BLaER1 (cell line): Measurements from ENCODE around the gene CDK6.
"Not testable (repeated sequence)": the region's sequence is repeated elsewhere in the genome, so short reads cannot be mapped to it uniquely, and the experiment has no call there.

Experiments
- H3K27ac ChIP-seq: shearing (Covaris generic); formaldehyde crosslinking; 2 replicates; pipeline ENCODE4 v1.8.1; 2022
- H3K27me3 ChIP-seq: shearing (Covaris generic); formaldehyde crosslinking; 2 replicates; pipeline ENCODE4 v1.8.1; 2022
- H3K36me3 ChIP-seq: shearing (Covaris generic); formaldehyde crosslinking; 2 replicates; pipeline ENCODE4 v1.8.1; 2022
- H3K4me1 ChIP-seq: shearing (Covaris generic); formaldehyde crosslinking; 2 replicates; pipeline ENCODE4 v1.8.1; 2022
- H3K4me2 ChIP-seq: shearing (Covaris generic); formaldehyde crosslinking; 2 replicates; pipeline ENCODE4 v1.8.1; 2022
- H3K4me3 ChIP-seq: shearing (Covaris generic); formaldehyde crosslinking; 2 replicates; pipeline ENCODE4 v1.8.1; 2022
- H3K9ac ChIP-seq: shearing (Covaris generic); formaldehyde crosslinking; 2 replicates; pipeline ENCODE4 v1.8.1; 2022
- H3K9me3 ChIP-seq: shearing (Covaris generic); formaldehyde crosslinking; 2 replicates; pipeline ENCODE4 v1.8.1; 2022
- H4K20me1 ChIP-seq: shearing (Covaris generic); formaldehyde crosslinking; 2 replicates; pipeline ENCODE4 v1.8.1; 2022
- Cebpa-rat ChIP-seq: shearing (Covaris generic); IDR thresholded peaks from 2 replicates; pipeline ENCODE4 v1.8.1; 2022

Gene CDK6

DNA sequence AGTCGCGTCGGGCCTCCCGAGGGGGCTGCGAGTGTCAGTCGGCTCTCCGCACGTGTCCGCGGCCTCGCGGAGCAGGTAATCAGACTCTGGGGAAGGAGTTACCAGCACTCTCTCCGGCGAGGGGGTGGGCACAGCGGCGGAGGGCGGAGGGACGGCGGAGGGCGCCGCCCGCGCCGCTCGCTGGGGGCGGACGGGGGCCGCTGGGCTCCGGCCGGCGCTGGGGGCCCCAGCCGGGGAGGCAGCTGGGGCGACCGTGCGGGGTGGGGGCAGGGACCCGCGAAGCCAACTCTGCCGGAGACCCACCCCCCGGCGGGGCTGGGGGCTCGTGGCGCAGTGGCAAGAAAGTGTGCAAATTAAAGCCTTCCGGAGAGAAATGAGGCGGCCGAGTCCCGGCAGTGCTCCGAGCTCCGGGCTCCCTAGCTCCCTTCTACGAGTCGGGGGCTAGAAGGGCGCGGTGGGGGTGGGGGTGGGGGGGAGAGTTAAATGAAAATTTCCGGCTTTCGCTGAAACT is at the start of gene CDK6:
CDK6 (minus strand) TSS at position 85 of the 511 bp plus-strand sequence. CDS start 3,250 bp downstream, outside the sequence.
- no peak for TF ChIP-seq Cebpa-rat
- H3K4me2 ChIP-seq, result peak within 1 kb of the TSS; percentile 81
- peak within 1 kb of the TSS; percentile 77 for H3K27ac ChIP-seq
- H3K4me1 ChIP-seq, result peaks cover 22% of the 10 kb centered on the region
- H3K36me3 ChIP-seq, result no peaks in the 10 kb centered on the region
- H4K20me1 ChIP-seq, result peaks cover 31% of the 10 kb centered on the region
- H3K9ac ChIP-seq, result peak within 1 kb of the TSS; percentile 81
- H3K27me3 ChIP-seq, result peaks cover 90% of the 10 kb centered on the region
- H3K9me3 ChIP-seq, result no peaks in the 10 kb centered on the region
- H3K4me3 ChIP-seq, result peak within 1 kb of the TSS; percentile 83

DNA sequence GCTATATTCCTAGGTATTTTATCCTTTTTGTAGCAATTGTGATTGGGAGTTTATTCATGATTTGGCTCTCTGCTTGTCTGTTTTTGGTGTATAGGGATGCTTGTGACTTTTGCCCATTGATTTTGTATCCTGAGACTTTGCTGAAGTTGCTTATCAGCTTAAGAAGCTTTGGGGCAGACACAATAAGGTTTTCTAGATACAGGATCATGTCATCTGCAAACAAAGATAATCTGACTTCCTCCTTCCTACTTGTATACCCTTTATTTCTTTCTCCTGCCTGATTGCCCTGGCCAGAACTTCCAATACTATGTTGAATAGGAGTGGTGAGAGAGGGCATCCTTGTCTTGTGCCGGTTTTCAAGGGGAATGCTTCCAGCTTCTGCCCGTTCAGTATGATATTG is 49.7 kb upstream of the CDK6 start:
- not testable (repeated sequence) for H3K4me1 ChIP-seq, H4K20me1 ChIP-seq, H3K27ac ChIP-seq, H3K4me3 ChIP-seq, H3K27me3 ChIP-seq, H3K9ac ChIP-seq, H3K36me3 ChIP-seq, H3K4me2 ChIP-seq
- peaks cover 50% of the 10 kb centered on the region for H3K9me3 ChIP-seq

DNA sequence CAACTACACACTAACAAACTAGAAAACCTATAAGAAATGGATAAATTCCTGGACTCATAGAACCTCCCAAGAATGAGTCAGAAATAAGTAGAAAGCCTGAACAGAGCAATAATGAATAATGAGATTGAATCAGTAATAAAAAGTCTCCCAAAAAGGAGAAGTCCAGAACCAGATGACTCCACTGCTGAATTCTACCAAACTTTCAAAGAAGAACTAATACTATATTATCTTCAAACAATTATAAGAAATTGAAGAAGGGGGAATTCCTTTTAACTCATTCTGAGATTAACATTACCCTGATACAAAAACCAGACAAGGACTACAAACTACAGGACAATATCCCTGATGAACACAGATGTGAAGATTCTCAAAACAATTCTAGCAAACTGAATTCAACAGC is 47.8 kb upstream of the CDK6 start:
- H3K27ac ChIP-seq, result no peak overlapping the region
- no peak overlapping the region for H3K4me3 ChIP-seq
- no peak overlapping the region for H3K9ac ChIP-seq
- H3K4me2 ChIP-seq, result no peak overlapping the region
- no peaks in the 10 kb centered on the region for H3K27me3 ChIP-seq
- no peak for TF ChIP-seq Cebpa-rat
- H3K36me3 ChIP-seq, result 0 out of 2 replicates have a peak, but pooled peaks cover 2% of the 10 kb centered on the region
- no peaks in the 10 kb centered on the region for H4K20me1 ChIP-seq
- H3K9me3 ChIP-seq, result peaks cover 45% of the 10 kb centered on the region
- no peaks in the 10 kb centered on the region for H3K4me1 ChIP-seq

DNA sequence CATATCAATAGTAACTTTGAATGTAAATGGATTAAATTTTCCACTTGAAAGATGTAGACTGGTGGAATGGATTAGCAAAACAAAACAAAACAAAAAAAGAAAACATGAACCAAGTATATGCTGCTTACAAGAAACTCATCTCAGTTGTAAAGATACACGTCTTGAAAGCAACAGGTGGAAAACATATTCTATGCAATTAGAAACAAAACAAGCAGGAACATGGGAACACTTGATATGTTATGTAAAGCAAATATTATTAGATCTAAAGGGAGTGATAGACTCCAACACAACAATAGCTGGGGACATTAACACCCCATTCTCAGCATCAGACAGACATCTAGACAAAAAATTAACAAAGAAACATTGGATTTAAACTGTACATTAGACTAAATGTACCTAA is 46.4 kb upstream of the CDK6 start:
- no peak for TF ChIP-seq Cebpa-rat

DNA sequence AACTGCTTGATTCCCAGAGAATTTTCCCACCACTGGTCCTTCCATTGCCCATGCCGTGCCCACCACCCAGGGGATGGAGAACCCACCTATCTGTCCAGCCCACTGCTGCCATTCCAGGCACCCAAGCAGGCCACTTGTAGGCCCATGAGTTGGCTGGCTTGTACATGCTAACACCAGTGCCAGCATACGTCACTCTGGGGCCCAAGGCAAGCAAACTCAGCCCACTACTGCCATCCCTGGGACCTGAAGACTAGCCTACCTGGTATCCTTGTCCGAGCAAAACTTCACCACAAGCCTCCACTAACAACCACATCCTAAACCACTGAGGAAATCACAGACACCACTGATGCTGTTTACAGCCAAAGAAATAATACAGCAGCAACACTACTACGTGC is 44.7 kb upstream of the CDK6 start:
- H3K4me1 ChIP-seq, result no peaks in the 10 kb centered on the region
- no peak for TF ChIP-seq Cebpa-rat
- no peak overlapping the region for H3K4me2 ChIP-seq
- no peak overlapping the region for H3K4me3 ChIP-seq
- no peaks in the 10 kb centered on the region for H4K20me1 ChIP-seq
- H3K27me3 ChIP-seq, result no peaks in the 10 kb centered on the region
- H3K36me3 ChIP-seq, result no peaks in the 10 kb centered on the region
- H3K9ac ChIP-seq, result no peak overlapping the region
- H3K9me3 ChIP-seq, result peaks cover 15% of the 10 kb centered on the region
- H3K27ac ChIP-seq, result no peak overlapping the region

More for the DNA sequence above, 46.4 kb upstream of the CDK6 start:
- Histone ChIP-seq H3K9ac (no peak overlapping the region), H3K27me3 (no peaks in the 10 kb centered on the region), H3K9me3 (peaks cover 31% of the 10 kb centered on the region), H3K4me2 (no peak overlapping the region), H3K27ac (no peak overlapping the region), H4K20me1 (no peaks in the 10 kb centered on the region), H3K4me3 (no peak overlapping the region), H3K4me1 (no peaks in the 10 kb centered on the region), H3K36me3 (no peaks in the 10 kb centered on the region)

DNA sequence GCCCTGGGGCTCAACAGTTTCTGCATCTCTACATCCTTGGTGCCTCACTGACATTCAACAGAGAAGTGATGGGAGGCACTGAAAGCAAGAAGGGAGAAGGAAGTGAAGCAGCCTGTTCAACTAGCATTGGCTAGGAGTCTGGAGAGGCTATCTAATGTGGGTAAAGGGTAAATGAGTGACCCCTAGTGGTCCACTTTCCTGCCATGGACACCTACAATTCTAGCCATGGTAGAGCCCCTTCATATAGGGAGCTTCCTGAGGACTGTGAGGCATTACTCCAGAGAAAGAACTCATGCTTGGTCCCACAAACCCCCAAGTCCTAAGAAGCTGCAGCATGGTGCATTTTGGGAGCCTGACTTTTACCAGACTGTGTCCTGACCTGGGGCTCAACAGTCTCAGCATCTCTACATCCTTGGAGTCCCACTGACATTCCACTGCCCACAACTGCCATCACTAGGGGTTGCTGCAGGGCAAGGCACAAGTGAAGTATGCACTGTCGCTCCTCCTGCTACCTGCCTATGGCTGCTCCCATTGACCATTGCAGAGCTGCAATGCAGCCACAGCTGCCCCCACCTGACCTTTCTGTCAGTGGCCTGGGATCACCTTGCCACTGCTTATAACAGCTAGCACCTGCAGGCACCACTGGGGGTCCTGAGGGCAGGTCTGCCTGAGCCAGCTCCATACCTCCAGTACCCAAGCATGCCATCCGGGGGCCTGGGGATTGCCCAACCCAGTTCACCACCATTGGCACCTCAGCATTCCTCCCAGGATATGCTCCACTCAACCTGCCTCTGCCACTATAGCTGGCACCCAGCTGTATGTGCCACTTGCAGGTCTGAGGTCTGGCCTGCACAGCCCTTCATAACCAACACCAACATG is 44.1 kb upstream of the CDK6 start:
- no peak overlapping the region for H3K9ac ChIP-seq

DNA sequence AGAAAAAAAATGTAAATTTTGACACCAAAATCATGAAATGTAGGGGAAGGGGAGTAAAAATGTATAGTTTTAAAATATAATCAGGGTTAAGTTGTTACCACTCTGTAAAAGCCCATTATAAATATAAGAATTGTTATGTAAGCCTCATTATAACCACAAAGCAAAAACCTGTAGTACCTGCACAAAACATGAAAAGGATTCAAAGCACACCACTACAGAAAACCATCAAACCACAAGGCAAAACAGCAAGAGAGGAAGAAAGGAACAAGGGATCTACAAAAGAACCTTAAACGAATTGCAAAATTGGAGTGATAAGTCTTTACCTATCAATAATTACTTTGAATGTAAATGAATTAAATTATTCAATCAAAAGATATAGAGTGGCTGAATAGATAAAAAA is 41.0 kb upstream of the CDK6 start:
- H3K4me1 ChIP-seq, result no peaks in the 10 kb centered on the region
- no peaks in the 10 kb centered on the region for H4K20me1 ChIP-seq
- no peak overlapping the region for H3K27ac ChIP-seq
- no peaks in the 10 kb centered on the region for H3K27me3 ChIP-seq
- no peak overlapping the region for H3K9ac ChIP-seq
- H3K9me3 ChIP-seq, result peaks cover 4% of the 10 kb centered on the region; the same call in 1 of the 2 replicates
- H3K36me3 ChIP-seq, result no peaks in the 10 kb centered on the region
- no peak overlapping the region for H3K4me3 ChIP-seq
- no peak for TF ChIP-seq Cebpa-rat
- no peak overlapping the region for H3K4me2 ChIP-seq

More for the DNA sequence above, 44.1 kb upstream of the CDK6 start:
- peaks cover 11% of the 10 kb centered on the region; the same call in 1 of the 2 replicates for H3K9me3 ChIP-seq
- no peak overlapping the region for H3K4me2 ChIP-seq
- H3K4me3 ChIP-seq, result no peak overlapping the region
- no peaks in the 10 kb centered on the region for H3K4me1 ChIP-seq
- no peak overlapping the region for H3K27ac ChIP-seq
- H3K36me3 ChIP-seq, result no peaks in the 10 kb centered on the region
- no peak for TF ChIP-seq Cebpa-rat
- H3K27me3 ChIP-seq, result no peaks in the 10 kb centered on the region
- no peaks in the 10 kb centered on the region for H4K20me1 ChIP-seq

DNA sequence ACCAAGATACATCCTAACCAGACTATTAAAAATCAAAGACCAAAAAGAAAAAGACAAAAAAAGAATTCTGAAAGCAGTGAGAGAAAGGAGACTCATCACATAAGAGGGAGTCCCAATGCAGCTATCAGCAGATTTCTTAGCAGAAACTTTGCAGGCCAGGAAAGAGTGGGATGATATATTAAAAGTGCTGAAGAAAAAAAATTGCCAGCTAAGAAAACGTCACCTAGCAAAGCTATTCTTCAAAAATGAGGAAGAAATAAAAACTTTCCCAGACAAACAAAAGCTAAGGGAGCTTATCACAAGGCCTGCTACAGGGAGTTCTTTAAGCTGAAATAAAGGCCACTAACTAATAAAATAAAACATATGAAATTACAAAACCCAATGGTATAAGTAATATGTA is 40.5 kb upstream of the CDK6 start:
- TF ChIP-seq Cebpa-rat, result no peak
- no peaks in the 10 kb centered on the region for H3K4me1 ChIP-seq
- no peaks in the 10 kb centered on the region for H3K36me3 ChIP-seq
- H3K9ac ChIP-seq, result no peak overlapping the region
- no peak overlapping the region for H3K27ac ChIP-seq
- no peak overlapping the region for H3K4me3 ChIP-seq
- H4K20me1 ChIP-seq, result no peaks in the 10 kb centered on the region
- no peaks in the 10 kb centered on the region for H3K27me3 ChIP-seq
- no peaks in the 10 kb centered on the region; the same call in 1 of the 2 replicates for H3K9me3 ChIP-seq
- no peak overlapping the region for H3K4me2 ChIP-seq

DNA sequence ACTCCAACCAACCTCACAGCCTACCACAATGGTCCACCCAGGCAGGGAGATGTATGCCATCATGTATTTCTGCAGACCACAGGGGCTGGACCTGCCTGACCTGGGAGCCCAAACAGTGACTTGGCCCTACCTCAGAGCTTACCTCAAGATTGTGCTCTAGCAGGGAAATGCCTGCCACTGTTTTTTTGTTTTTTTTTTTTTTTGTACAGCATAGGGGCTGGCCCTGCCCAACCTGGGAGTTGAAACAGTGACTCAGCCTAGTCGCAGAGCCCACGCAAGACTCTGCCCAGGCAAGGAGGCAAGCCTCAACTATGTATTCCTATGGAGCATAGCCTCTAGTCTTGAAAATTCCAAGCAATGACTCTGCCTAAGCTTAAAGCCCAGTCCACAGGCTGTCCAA is 39.3 kb upstream of the CDK6 start:
- Histone ChIP-seq H3K27me3 (no peaks in the 10 kb centered on the region), H3K9me3 (no peaks in the 10 kb centered on the region; the same call in 1 of the 2 replicates), H3K9ac (no peak overlapping the region), H3K4me3 (no peak overlapping the region), H3K36me3 (no peaks in the 10 kb centered on the region), H3K4me2 (no peak overlapping the region), H3K4me1 (no peaks in the 10 kb centered on the region), H3K27ac (no peak overlapping the region), H4K20me1 (no peaks in the 10 kb centered on the region)
- no peak for TF ChIP-seq Cebpa-rat

DNA sequence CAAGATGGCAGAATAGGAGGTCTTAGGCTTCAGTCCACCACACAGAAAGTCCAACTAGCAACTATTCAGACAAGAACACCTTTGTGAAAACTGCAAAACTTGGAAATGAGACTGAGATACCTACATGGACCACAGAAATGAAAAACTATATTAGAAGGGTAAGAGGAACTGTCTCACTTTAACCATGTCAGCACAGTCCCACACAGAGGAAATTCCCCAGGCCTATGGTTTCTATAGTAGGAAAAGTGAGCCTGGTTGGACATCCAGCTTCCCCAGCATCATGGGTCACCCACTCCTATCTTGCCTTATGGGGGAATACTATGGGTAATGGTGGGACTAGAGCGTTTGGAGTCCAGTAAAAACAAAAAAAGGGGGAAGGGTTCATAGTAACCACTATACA is 38.8 kb upstream of the CDK6 start:
- H3K27ac ChIP-seq, result no peak overlapping the region
- H3K27me3 ChIP-seq, result no peaks in the 10 kb centered on the region
- no peaks in the 10 kb centered on the region for H4K20me1 ChIP-seq
- no peak overlapping the region for H3K4me2 ChIP-seq
- TF ChIP-seq Cebpa-rat, result no peak
- no peaks in the 10 kb centered on the region for H3K36me3 ChIP-seq
- H3K4me3 ChIP-seq, result no peak overlapping the region
- no peak overlapping the region for H3K9ac ChIP-seq
- H3K4me1 ChIP-seq, result no peaks in the 10 kb centered on the region
- no peaks in the 10 kb centered on the region for H3K9me3 ChIP-seq
